AG04450 (cell line): ENCODE results near the gene FUT7. TPM values are rescaled to one million over a fixed set of nuclear protein-coding genes. Genes with fewer than 3 reads are reported as not detected.

Experiments used
- CTCF ChIA-PET: fragments of 300-600, 350-600 bp; formaldehyde crosslinking; extraction: SDS; loops from one replicate; lab custom pipeline; 2022; ENCODE audit warnings: antibody characterized with exemption, inconsistent platforms; lab: Charles Lee
- POLR2A ChIA-PET: fragments of 350-600 bp; formaldehyde crosslinking; extraction: SDS; loops from one replicate; lab custom pipeline; 2021; ENCODE audit warnings: antibody characterized with exemption, inconsistent platforms; lab: Yijun Ruan, JAX
- DNase-seq: peaks from one replicate; pipeline ENCODE4 v3.0.0-alpha.2; 2011; ENCODE audit warnings: low read depth, low spot score
- H3K27ac ChIP-seq: one replicate; pipeline ENCODE4 v1.5.1; 2012; ENCODE audit warnings: low read depth, low read length, control low read depth
- H3K27me3 ChIP-seq: one replicate; pipeline ENCODE4 v1.6.0; 2012; ENCODE audit warnings: low read length; ENCODE audit not compliant: control insufficient read depth, insufficient read depth
- H3K4me3 ChIP-seq: 2 replicates; pipeline ENCODE4 v1.5.1; 2011; ENCODE audit warnings: mild to moderate bottlenecking, low read depth, low read length, control low read depth
- H3K9me3 ChIP-seq: 2 replicates; pipeline ENCODE4 v1.5.1; 2012; ENCODE audit warnings: low read length; ENCODE audit not compliant: control insufficient read depth, insufficient read depth
- CTCF ChIP-seq: IDR thresholded peaks from 2 replicates; pipeline ENCODE4 v1.5.1; 2011; ENCODE audit warnings: low read depth, low read length, control low read depth, inconsistent platforms
- polyA plus RNA-seq: library from polyadenylated mRNA; depleted of rRNA; stranded (reverse); fragments of >200 nt; gene quantifications from 2 replicates; pipeline ENCODE4 v1.2.3, GENCODE V29; 2011

The FUT7 gene
- polyA plus RNA-seq, 1 experiment = not detected

- TF ChIP-seq CTCF = no peak
- ChIA-PET POLR2A (no interaction called here), CTCF (no interaction called here)
- Histone ChIP-seq H3K4me3 (no peak overlapping the region), H3K27me3 (peaks cover 38% of the 10 kb centered on the region), H3K9me3 (no peaks in the 10 kb centered on the region; the same call in 1 of the 2 replicates), H3K27ac (no peak overlapping the region)
- no peak for DNase-seq
Measured at GRCh38 chr9:136983656-136984314, 48.1 kb downstream of the FUT7 start.

DNA sequence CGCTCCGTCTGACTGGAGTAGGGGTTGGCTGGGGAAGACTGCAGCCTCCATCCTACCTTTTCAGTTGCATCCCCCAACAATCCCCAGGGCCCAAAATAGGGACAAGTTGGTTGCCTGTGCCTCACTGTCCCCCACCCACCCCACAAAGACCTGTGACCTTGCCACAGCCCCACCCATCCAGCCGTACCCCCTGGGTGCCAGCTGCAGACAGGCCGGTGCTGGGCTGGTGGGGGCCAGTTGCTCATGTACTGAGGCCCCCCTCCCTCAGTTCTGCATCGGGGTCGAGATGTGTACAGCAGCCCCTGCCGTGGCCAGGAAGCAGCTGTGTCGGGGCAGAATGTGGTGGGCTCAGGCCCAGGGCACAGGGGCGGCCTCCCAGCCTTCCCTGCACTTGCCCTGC lies 48.7 kb downstream of the FUT7 start:
- H3K27me3 ChIP-seq = peaks cover 38% of the 10 kb centered on the region
- no peak overlapping the region for H3K27ac ChIP-seq
- no peak overlapping the region for H3K4me3 ChIP-seq
- ChIA-PET POLR2A (no interaction called here), CTCF (no interaction called here)
- no peaks in the 10 kb centered on the region; the same call in 1 of the 2 replicates for H3K9me3 ChIP-seq
- TF ChIP-seq CTCF = no peak
- no peak for DNase-seq

GRCh38 chr9:136982232-136983051 lies 49.4 kb downstream of the FUT7 start, which contains the start of gene LCNL1:
TSS of gene LCNL1 (plus strand) at chr9:136982993. CDS start at chr9:136983587, 594 bp downstream.
- no peak for DNase-seq
- Histone ChIP-seq H3K27ac (no peak within 1 kb of the TSS), H3K27me3 (peaks cover 40% of the 10 kb centered on the region), H3K9me3 (no peaks in the 10 kb centered on the region; the same call in 1 of the 2 replicates), H3K4me3 (no peak within 1 kb of the TSS)
- ChIA-PET CTCF (no interaction called here), POLR2A (interaction anchor here (1.1 kb wide), 1 partner anchor 136 kb away, joined by 3 read pairs; no protein-coding TSS in a partner anchor)
- no peak for TF ChIP-seq CTCF

- Histone ChIP-seq H3K4me3 (no peak overlapping the region), H3K27me3 (peaks cover 42% of the 10 kb centered on the region), H3K9me3 (no peaks in the 10 kb centered on the region; the same call in 1 of the 2 replicates), H3K27ac (no peak overlapping the region)
- CTCF ChIA-PET = no interaction called here
- DNase-seq = no peak
- no peak for TF ChIP-seq CTCF
- POLR2A ChIA-PET = interaction anchor here (1.1 kb wide), 1 partner anchor 135 kb away, joined by 3 read pairs; no protein-coding TSS in a partner anchor
Measured at GRCh38 chr9:136981588-136982231, 50.2 kb downstream of the FUT7 start.
